IPS-20b (cell line): ENCODE measurements around the gene BTNL9.
"Not testable (repeated sequence)": the region's sequence is repeated elsewhere in the genome, so short reads cannot be mapped to it uniquely, and the experiment has no call there.

Experiments
- H3K27ac ChIP-seq: one replicate; pipeline ENCODE4 v1.5.1; 2013; ENCODE audit warnings: low read length
- H3K27me3 ChIP-seq: 2 replicates; pipeline ENCODE4 v1.6.1; 2013; ENCODE audit warnings: mild to moderate bottlenecking, low read length, inconsistent platforms; ENCODE audit not compliant: insufficient read depth
- H3K36me3 ChIP-seq: 2 replicates; pipeline ENCODE4 v1.6.1; 2013; ENCODE audit warnings: low read depth, mild to moderate bottlenecking, inconsistent platforms, low read length, moderate library complexity; ENCODE audit not compliant: insufficient read depth
- H3K4me1 ChIP-seq: 2 replicates; pipeline ENCODE4 v1.6.1; 2013; ENCODE audit warnings: mild to moderate bottlenecking, control low read depth, inconsistent platforms, low read length, moderate library complexity; ENCODE audit not compliant: insufficient read depth
- H3K4me3 ChIP-seq: 2 replicates; pipeline ENCODE4 v1.5.1; 2013; ENCODE audit warnings: mild to moderate bottlenecking, low read length, inconsistent platforms
- H3K9ac ChIP-seq: 2 replicates; pipeline ENCODE4 v1.6.1; 2013; ENCODE audit warnings: low read depth, mild to moderate bottlenecking, inconsistent platforms, low read length, moderate library complexity
- H3K9me3 ChIP-seq: 2 replicates; pipeline ENCODE4 v1.6.1; 2013; ENCODE audit warnings: mild to moderate bottlenecking, low read depth, low read length, inconsistent platforms; ENCODE audit not compliant: insufficient read depth

BTNL9 gene

DNA sequence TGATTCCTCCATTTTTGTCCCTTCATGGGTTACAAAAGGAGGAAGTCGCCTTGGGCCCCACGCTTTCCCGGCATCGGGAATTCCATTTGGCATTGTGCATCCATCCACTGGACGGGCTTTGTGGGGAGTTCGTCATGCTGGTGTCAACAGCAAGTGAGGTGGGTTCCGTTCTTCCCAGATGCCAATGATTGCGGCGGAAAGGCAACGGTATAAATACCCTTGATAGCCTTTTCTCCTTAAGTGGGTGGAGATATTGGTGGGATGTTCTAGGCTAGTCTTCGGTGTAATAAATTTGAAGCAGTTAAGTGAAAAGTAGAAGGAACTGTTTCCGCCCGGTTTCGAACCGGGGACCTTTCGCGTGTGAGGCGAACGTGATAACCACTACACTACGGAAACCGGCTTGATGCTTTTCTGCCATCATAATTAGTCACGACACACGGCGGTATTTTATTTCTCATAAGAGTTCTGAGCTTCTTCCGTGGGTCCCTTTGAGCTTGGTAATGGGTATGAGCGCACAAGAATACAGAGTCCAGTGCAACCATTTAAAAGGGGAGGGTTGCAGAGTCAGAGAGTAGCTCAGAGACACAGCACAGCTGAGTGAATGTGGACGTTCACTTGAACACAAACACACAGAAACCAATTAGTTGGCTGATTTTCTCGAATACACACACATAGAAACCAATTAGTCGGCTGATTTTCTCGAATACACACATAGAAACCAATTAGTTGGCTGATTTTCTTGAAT, 62.0 kb downstream of the BTNL9 start:
- not testable (repeated sequence) for H3K36me3 ChIP-seq, H3K9me3 ChIP-seq, H3K9ac ChIP-seq, H3K4me3 ChIP-seq, H3K4me1 ChIP-seq, H3K27ac ChIP-seq
- H3K27me3 ChIP-seq, result peaks cover 47% of the 10 kb centered on the region

DNA sequence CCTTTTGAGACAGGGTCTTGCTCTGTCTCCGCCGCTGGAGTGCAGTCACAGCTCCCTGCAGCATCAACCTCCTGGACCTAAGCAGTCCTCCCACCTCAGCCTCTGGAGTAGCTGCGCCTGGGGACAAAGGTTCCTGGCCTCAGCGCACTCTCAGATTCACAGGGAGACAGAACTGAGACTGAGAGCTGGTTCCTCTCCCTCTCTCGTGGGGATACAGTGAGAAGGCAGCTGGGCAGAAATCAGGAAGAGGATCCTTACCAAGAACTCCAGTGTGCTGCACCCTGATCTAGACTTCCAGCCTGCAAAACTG, 64.1 kb downstream of the BTNL9 start:
- not testable (repeated sequence) for H3K36me3 ChIP-seq, H3K4me1 ChIP-seq, H3K27ac ChIP-seq, H3K9me3 ChIP-seq, H3K9ac ChIP-seq
- H3K4me3 ChIP-seq, result peak overlapping the region; percentile 51; the same call in 1 of the 2 replicates
- H3K27me3 ChIP-seq, result peaks cover 51% of the 10 kb centered on the region

DNA sequence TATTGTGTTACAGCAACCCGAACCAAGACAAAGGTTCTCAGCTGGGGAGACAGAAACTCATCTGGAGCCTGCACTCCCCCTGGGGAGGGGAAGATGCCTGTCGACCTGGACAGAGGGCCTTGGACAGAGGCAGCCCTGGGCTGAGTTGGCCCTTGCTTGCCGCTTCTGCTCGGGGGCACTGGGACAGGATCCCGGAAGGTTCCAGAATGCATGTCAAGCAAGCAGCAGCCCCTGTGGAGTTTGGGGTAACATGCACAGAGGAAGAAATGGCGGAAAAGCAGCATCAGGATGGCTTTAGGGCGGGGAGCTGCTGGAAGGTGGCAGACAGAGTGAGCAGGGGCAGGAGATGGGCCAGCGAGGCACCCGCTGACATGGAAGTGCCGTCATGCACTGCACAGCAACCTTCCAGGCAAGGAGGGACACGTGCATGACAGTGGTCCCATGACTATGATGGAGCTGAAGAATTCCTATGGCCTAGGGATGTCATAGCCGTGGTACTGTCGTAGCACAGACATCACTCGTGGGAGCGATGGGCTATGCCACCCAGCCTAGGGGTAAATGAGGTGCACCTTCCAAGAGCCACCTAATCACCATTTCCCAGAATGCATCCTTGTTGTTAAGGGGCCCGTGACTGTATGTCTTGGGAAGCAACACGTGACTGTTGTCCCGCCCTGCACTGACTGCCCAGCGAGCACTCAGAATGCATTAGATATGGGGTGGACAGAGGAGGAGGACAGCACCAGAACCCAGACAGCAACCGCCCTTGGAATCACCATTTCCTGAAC, 64.7 kb downstream of the BTNL9 start:
- H3K27me3 ChIP-seq, result peaks cover 45% of the 10 kb centered on the region
- H3K4me1 ChIP-seq, H3K36me3 ChIP-seq, H3K9me3 ChIP-seq, H3K27ac ChIP-seq, H3K9ac ChIP-seq: not testable (repeated sequence)
- H3K4me3 ChIP-seq, result peak overlapping the region; percentile 55

DNA sequence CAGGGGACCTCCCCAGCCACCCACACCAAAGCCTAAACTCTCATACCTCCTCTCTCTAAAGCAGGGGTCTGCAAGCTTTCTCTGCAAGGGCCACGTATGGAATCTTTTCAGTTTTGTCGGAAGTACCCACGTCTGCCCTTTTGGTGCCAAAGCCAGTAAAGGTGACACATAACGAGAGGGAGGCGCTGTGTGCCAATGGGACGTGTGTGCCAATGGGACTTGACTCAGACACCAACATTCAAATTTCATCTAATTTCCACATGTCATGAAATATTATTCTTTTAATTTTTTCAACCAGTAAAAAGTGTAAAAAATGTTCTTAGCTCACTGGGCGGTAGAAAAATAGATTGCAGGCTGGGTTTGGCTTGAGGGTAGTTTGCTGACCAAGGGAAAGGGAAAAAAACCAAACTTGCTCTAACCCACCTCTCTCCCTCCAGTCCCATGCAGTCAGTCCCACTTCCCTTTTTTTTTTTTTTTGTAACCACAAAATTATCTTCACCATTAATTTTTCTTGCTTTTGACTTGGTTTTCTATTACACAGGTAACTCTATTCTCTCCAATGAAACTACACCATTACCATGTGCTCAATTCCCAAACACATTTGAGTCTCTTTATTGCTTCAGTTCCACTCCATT, 65.4 kb downstream of the BTNL9 start:
- H3K4me3 ChIP-seq, result peak overlapping the region; percentile 55
- peaks cover 38% of the 10 kb centered on the region for H3K27me3 ChIP-seq
- H3K36me3 ChIP-seq, result no peaks in the 10 kb centered on the region
- no peak overlapping the region for H3K9ac ChIP-seq
- H3K9me3 ChIP-seq, result no peaks in the 10 kb centered on the region
- no peak overlapping the region for H3K27ac ChIP-seq
- H3K4me1 ChIP-seq, result 0 out of 2 replicates have a peak, but pooled peaks cover 3% of the 10 kb centered on the region

DNA sequence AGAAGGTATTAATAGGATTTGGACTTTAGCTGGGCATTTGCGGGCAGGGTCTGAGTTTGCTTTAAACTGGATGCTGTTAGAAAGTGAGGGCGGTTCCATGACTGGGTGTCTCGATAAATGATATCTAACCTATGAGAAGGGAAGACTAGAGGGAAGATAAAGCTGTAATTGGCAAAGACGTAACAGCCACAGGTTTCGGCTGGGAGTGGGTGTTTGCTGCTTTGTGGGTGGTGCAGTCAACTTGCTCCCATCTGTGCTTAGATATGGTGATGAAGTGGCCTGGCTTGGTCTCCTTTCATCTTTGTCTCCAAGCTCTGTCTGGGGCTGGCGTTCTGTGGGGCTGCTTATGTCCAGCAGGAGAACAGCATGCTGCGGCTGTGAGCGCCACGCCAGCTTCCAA, 67.6 kb downstream of the BTNL9 start:
- Histone ChIP-seq H3K9me3 (no peaks in the 10 kb centered on the region), H3K4me1 (0 out of 2 replicates have a peak, but pooled peaks cover 3% of the 10 kb centered on the region), H3K27ac (no peak overlapping the region), H3K27me3 (peaks cover 43% of the 10 kb centered on the region), H3K4me3 (no peak overlapping the region), H3K9ac (no peak overlapping the region), H3K36me3 (no peaks in the 10 kb centered on the region)

DNA sequence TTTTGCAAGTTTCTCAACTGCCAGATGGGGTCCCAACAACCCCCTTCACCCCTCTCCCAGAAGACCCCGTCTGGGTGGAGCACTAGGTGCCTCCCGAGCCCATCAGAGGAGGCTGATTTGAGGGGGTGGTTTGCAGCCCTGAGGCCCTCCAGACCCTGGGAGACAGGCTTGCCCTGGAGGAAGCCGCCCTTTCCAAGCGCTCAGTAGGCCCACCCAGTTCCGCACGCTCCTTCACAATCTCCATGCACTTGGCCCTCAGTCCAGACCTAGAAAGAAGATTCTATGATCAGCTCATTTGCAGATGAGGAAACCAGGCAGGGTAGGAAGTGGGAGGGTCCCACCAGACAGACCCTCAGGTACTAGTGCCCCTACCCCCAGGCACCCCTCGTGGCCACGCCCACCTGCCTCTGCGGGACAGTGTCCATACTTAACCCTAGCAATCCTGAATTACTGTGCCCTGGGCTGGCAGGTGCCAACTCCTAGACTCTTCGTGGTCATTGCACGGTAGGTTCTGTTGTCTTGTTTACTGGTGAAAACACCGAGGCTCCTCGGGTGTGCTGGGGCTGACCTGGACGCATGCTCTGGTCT, 68.6 kb downstream of the BTNL9 start:
- Histone ChIP-seq H3K4me3 (no peak overlapping the region), H3K9ac (no peak overlapping the region), H3K36me3 (no peaks in the 10 kb centered on the region), H3K27me3 (peaks cover 47% of the 10 kb centered on the region), H3K4me1 (0 out of 2 replicates have a peak, but pooled peaks cover 3% of the 10 kb centered on the region), H3K27ac (no peak overlapping the region), H3K9me3 (no peaks in the 10 kb centered on the region)

DNA sequence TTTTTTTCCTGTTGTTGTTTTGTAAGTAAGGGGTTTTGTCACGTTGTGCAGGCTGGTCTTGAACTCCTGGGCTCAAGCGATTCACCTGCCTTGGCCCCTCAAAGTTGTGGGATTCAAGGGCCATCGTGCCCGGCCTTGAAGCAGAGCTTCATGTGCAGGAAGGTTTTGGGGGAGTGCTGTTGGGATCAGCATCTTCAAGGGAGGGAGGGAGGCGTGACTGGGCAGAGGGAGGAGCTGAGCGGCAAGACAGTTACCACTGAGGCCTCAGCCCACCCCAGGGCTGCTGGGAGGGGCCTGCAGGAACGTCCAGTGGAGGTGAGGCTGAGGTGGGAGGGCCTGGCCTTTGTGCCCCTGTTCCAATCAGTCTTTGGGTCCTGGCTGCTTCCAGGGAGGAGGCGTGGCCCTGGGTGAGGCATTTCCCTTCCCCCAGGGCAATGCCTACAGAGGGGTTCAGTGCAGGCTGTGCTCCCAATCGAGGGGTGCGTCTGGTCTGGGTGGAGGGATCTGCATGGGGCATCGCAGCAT, 69.5 kb downstream of the BTNL9 start:
- Histone ChIP-seq H3K27me3 (peaks cover 49% of the 10 kb centered on the region), H3K27ac (no peak overlapping the region), H3K4me1 (0 out of 2 replicates have a peak, but pooled peaks cover 3% of the 10 kb centered on the region), H3K9me3 (no peaks in the 10 kb centered on the region), H3K4me3 (no peak overlapping the region), H3K9ac (no peak overlapping the region), H3K36me3 (no peaks in the 10 kb centered on the region)

DNA sequence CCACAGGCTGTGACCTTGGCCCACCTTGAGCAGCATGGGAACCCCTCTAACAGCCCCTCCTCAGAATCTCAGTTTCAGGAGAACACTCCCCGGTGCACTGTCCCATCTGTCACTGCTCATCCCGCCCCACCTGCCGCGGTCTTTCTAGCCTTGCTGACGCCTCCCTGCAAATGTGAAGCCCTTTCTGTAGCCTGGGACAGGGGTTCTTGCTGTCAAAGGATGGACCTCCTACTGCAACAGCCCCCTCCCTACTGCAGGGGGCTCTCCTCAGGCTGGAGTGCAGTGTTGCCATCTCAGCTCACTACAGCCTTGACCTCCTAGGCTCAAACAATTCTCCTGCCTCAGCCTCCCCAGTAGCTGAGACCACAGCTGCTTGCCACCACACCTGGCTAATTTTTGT, 70.9 kb downstream of the BTNL9 start:
- Histone ChIP-seq H3K9ac (no peak overlapping the region), H3K9me3 (no peaks in the 10 kb centered on the region), H3K27ac (no peak overlapping the region), H3K27me3 (peaks cover 49% of the 10 kb centered on the region), H3K36me3 (no peaks in the 10 kb centered on the region), H3K4me3 (no peak overlapping the region), H3K4me1 (0 out of 2 replicates have a peak, but pooled peaks cover 6% of the 10 kb centered on the region)
